Vagina (tissue), 2 donors: ENCODE data around the gene GPR153. TPM values are rescaled to one million over a fixed set of nuclear protein-coding genes. Genes with fewer than 3 reads are reported as not detected.
A peak's percentile ranks its signal among the peaks of the same experiment; 100 is the strongest.

Experiments used
- DNase-seq, 2 donors: peaks; one replicate each; pipeline ENCODE4 v3.0.0-alpha.2; 2017; ENCODE audit errors: extremely low spot score in 2 of 2
- H3K27ac ChIP-seq: fragments of 200-600 bp; sonication (generic); one replicate; pipeline ENCODE4 v1.5.1; 2019
- H3K27me3 ChIP-seq: fragments of 200-600 bp; sonication (generic); one replicate; pipeline ENCODE4 v1.5.1; 2019
- H3K36me3 ChIP-seq, 2 donors: fragments of 200-600 bp; sonication (generic); one replicate each; pipeline ENCODE4 v1.5.1; 2017 to 2019
- H3K4me1 ChIP-seq: fragments of 200-600 bp; sonication (generic); one replicate; pipeline ENCODE4 v1.5.1; 2019
- H3K4me3 ChIP-seq, 2 donors: fragments of 200-600 bp; sonication (generic); 1 replicate in 1 of 2; 2 replicates in 1 of 2; pipeline ENCODE4 v1.5.1; 2016 to 2019
- H3K9me3 ChIP-seq: fragments of 200-600 bp; sonication (generic); one replicate; pipeline ENCODE4 v1.5.1; 2019
- CTCF ChIP-seq, 3 experiments: fragments of 450-650 bp in 2 of 3; fragments of 200-600 bp in 1 of 3; sonication (generic) in 1 of 3; IDR thresholded peaks; one replicate each; pipeline ENCODE4 v1.5.1; 2017 to 2019; ENCODE audit warnings: antibody characterized with exemption in 3 of 3, mild to moderate bottlenecking in 2 of 3, moderate library complexity in 2 of 3
- POLR2A ChIP-seq, 2 donors: fragments of 450-650 bp; IDR thresholded peaks; one replicate each; pipeline ENCODE4 v1.6.1; 2017; ENCODE audit warnings: antibody characterized with exemption in 2 of 2, mild to moderate bottlenecking in 2 of 2, moderate library complexity in 2 of 2
- POLR2AphosphoS5 ChIP-seq, 2 donors: sonication (generic); formaldehyde crosslinking; IDR thresholded peaks; one replicate each; pipeline ENCODE4 v1.9.0; 2017; ENCODE audit warnings: antibody characterized with exemption in 2 of 2, mild to moderate bottlenecking in 2 of 2, low read depth in 1 of 2; ENCODE audit not compliant: insufficient read depth in 1 of 2
- intact Hi-C: fragments of 100-400 bp; cut with DNase I; formaldehyde crosslinking; loops from one replicate; pipeline ENCODE4 v1.15.1; 2023
- total RNA-seq: library from RNA; depleted of rRNA; stranded (reverse); fragments of >200 nt; gene quantifications from one replicate; pipeline ENCODE4 v1.2.3, GENCODE V29; 2016

Gene GPR153
- total RNA-seq, 1 donor from 2014 or later, result 11.5 TPM

GRCh38 chr1:6247651-6248050 lies 13.2 kb downstream of the GPR153 start:
- H3K4me3 ChIP-seq, result no peak overlapping the region
- peaks cover 24% of the 10 kb centered on the region for H3K4me1 ChIP-seq
- H3K27me3 ChIP-seq, result peaks cover 19% of the 10 kb centered on the region
- no peaks in the 10 kb centered on the region for H3K9me3 ChIP-seq
- intact Hi-C loops, result loop anchor here (5.0 to 10.0 kb wide), 3 partner anchors 100 to 187 kb away; no protein-coding TSS in a partner anchor
- H3K27ac ChIP-seq, result no peak overlapping the region
- DNase-seq, result no peak
- no peak for TF ChIP-seq POLR2A (IDR thresholded peaks at IDR 0.05)
- TF ChIP-seq CTCF (IDR thresholded peaks at IDR 0.05), result no peak
- no peak for TF ChIP-seq POLR2AphosphoS5 (IDR thresholded peaks at IDR 0.05; ENCODE audit: insufficient read depth in 1 of 2, low read depth in 1 of 2)
- H3K36me3 ChIP-seq, result no peaks in the 10 kb centered on the region

GRCh38 chr1:6246497-6247467 lies 14.1 kb downstream of the GPR153 start:
- Histone ChIP-seq H3K36me3 (no peaks in the 10 kb centered on the region), H3K27ac (no peak overlapping the region), H3K4me1 (peaks cover 30% of the 10 kb centered on the region), H3K27me3 (peaks cover 25% of the 10 kb centered on the region), H3K9me3 (no peaks in the 10 kb centered on the region), H3K4me3 (no peak overlapping the region)
- TF ChIP-seq POLR2AphosphoS5 (IDR thresholded peaks at IDR 0.05; ENCODE audit: insufficient read depth in 1 of 2, low read depth in 1 of 2) (peak; percentile 29 to 39), POLR2A (IDR thresholded peaks at IDR 0.05) (no peak), CTCF (IDR thresholded peaks at IDR 0.05) (peak; percentile 93 to 97 (median 97))
- DNase-seq, result no peak
- intact Hi-C loops, result loop anchor here (5.0 to 10.0 kb wide), 3 partner anchors 101 to 188 kb away; no protein-coding TSS in a partner anchor

- TF ChIP-seq POLR2A (IDR thresholded peaks at IDR 0.05) (no peak), CTCF (IDR thresholded peaks at IDR 0.05) (no peak), POLR2AphosphoS5 (IDR thresholded peaks at IDR 0.05; ENCODE audit: insufficient read depth in 1 of 2, low read depth in 1 of 2) (no peak)
- Histone ChIP-seq H3K36me3 (no peaks in the 10 kb centered on the region), H3K27me3 (peaks cover 27% of the 10 kb centered on the region), H3K27ac (no peak overlapping the region), H3K4me1 (peaks cover 37% of the 10 kb centered on the region), H3K9me3 (no peaks in the 10 kb centered on the region), H3K4me3 (no peak overlapping the region)
- no peak for DNase-seq
- intact Hi-C loops, result loop anchor here (5.0 to 10.0 kb wide), 3 partner anchors 101 to 189 kb away; no protein-coding TSS in a partner anchor
Measured at GRCh38 chr1:6245869-6246496, 14.9 kb downstream of the GPR153 start.

GRCh38 chr1:6245086-6245868 lies 15.6 kb downstream of the GPR153 start:
- H3K27ac ChIP-seq, result no peak overlapping the region
- H3K4me1 ChIP-seq, result peaks cover 37% of the 10 kb centered on the region
- H3K9me3 ChIP-seq, result no peaks in the 10 kb centered on the region
- peak; percentile 69 to 85 (median 80) for TF ChIP-seq CTCF (IDR thresholded peaks at IDR 0.05)
- TF ChIP-seq POLR2AphosphoS5 (IDR thresholded peaks at IDR 0.05; ENCODE audit: insufficient read depth in 1 of 2, low read depth in 1 of 2), result no peak
- H3K4me3 ChIP-seq, result no peak overlapping the region
- H3K36me3 ChIP-seq, result no peaks in the 10 kb centered on the region
- peaks cover 27% of the 10 kb centered on the region for H3K27me3 ChIP-seq
- intact Hi-C loops, result loop anchor here (5.0 to 10.0 kb wide), 3 partner anchors 102 to 190 kb away; no protein-coding TSS in a partner anchor
- DNase-seq, result no peak
